H1 (cell line): Measurements from ENCODE around the gene MUC16. TPM values are rescaled to one million over a fixed set of nuclear protein-coding genes. Genes with fewer than 3 reads are reported as not detected.

Source experiments
- BCL11A ChIP-seq, 2 experiments: IDR thresholded peaks; one replicate each; pipeline ENCODE4 v1.6.1; 2011; ENCODE audit warnings: low read depth in 2 of 2, low read length in 2 of 2, mild to moderate bottlenecking in 2 of 2
- CHD2 ChIP-seq: IDR thresholded peaks from 2 replicates; pipeline ENCODE4 v1.6.1; 2012; ENCODE audit warnings: low read length, improper control_type of control experiment
- SIN3A ChIP-seq, 2 experiments: IDR thresholded peaks in 1 of 2; conservative IDR thresholded peaks in 1 of 2; 2 replicates each; pipeline ENCODE4 v1.6.1; 2011 to 2012; ENCODE audit warnings: low read length in 2 of 2, improper control_type of control experiment in 1 of 2, low read depth in 1 of 2, mild to moderate bottlenecking in 1 of 2
- SRF ChIP-seq: IDR thresholded peaks from 2 replicates; pipeline ENCODE4 v1.6.1; 2011; ENCODE audit warnings: mild to moderate bottlenecking, low read depth, low read length, moderate library complexity
- SUZ12 ChIP-seq: fragments of 200-600 bp; sonication (generic); IDR thresholded peaks from 2 replicates; pipeline ENCODE4 v1.6.1; 2012; ENCODE audit warnings: mild to moderate bottlenecking, inconsistent platforms, low read length, moderate library complexity, mixed read lengths
- polyA plus RNA-seq, 7 experiments: library from polyadenylated mRNA; depleted of rRNA in 3 of 7; stranded (reverse) in 5 of 7; unstranded in 2 of 7; fragments of >200 nt in 5 of 7; fragments of 200-250 nt in 2 of 7; gene quantifications; 1 replicate in 5 of 7; 2 replicates in 1 of 7; 4 replicates in 1 of 7; pipeline versions ENCODE4 v1.2.1 to v1.2.3, GENCODE V29; 2011 to 2013; ENCODE audit warnings: missing spikeins in 2 of 7, mixed read lengths in 2 of 7
- total RNA-seq: library from RNA; stranded (reverse); fragmentation: NEBNext Ultra II Directional; extraction: Animal tissue kit (Norgen Biotek cat#: 25700); gene quantifications from 2 replicates; pipeline ENCODE4 v1.2.1, GENCODE V29; 2021

Gene MUC16
- total and polyA plus RNA-seq, 2 of the 8 experiments (the other 6 are each of a cell fraction or from before 2014, with no cell fraction given): 0.17 to 0.60 TPM

- TF ChIP-seq SRF (no peak), SUZ12 (no peak), CHD2 (no peak), SIN3A (conservative IDR thresholded peaks at IDR 0.05 in 1 of 2, IDR thresholded peaks at IDR 0.05 in 1 of 2; ENCODE audit: low read depth in 1 of 2, low read length in 2 of 2) (no peak), BCL11A (IDR thresholded peaks at IDR 0.05; ENCODE audit: low read depth in 2 of 2, low read length in 2 of 2) (no peak)
Observed at GRCh38 chr19:9046694-9047093, 36.5 kb upstream of the MUC16 start (continued).
